Body of pancreas (tissue), 4 donors: ENCODE measurements around the gene RPH3AL.

Experiments
- CTCF ChIP-seq, 7 experiments: fragments of 450-650 bp in 4 of 7; fragments of 200-600 bp in 3 of 7; sonication (generic) in 3 of 7; IDR thresholded peaks; one replicate each; pipeline ENCODE4 v1.5.1; 2016 to 2019; ENCODE audit warnings: antibody characterized with exemption in 7 of 7
- POLR2A ChIP-seq, 3 donors: fragments of 450-650 bp; IDR thresholded peaks; one replicate each; pipeline ENCODE4 v1.6.1; 2016; ENCODE audit warnings: antibody characterized with exemption in 3 of 3, mild to moderate bottlenecking in 2 of 3

- TF ChIP-seq CTCF (IDR thresholded peaks at IDR 0.05) (no peak), POLR2A (IDR thresholded peaks at IDR 0.05) (no peak)
Measured at GRCh38 chr17:325270-326009, 27.2 kb downstream of the RPH3AL start.
